ENCODE measurements around the gene CDC25B. TPM values are rescaled to one million over a fixed set of nuclear protein-coding genes. Genes with fewer than 3 reads are reported as not detected.

The CDC25B gene
- total RNA-seq, 1 experiment from 2014 or later: 66.7 TPM

- Mint-ChIP-seq H3K9me3 (ENCODE audit: unreplicated experiment) (no peaks in the 10 kb centered on the region), H3K4me3 (ENCODE audit: unreplicated experiment) (no peak overlapping the region), H3K27me3 (ENCODE audit: insufficient read depth, unreplicated experiment) (no peaks in the 10 kb centered on the region), H3K4me1 (ENCODE audit: low read depth, unreplicated experiment) (peaks cover 6% of the 10 kb centered on the region), H3K27ac (ENCODE audit: unreplicated experiment) (no peak overlapping the region), H3K36me3 (ENCODE audit: insufficient read depth, unreplicated experiment) (peaks cover 44% of the 10 kb centered on the region)
- DNase-seq: no peak
- no peak overlapping the region for H3K4me3 ChIP-seq (ENCODE audit: low read depth, low read length)
- no peaks in the 10 kb centered on the region; the same call in 1 of the 2 replicates for H3K36me3 ChIP-seq (ENCODE audit: control insufficient read depth, insufficient read depth, low read length)
- intact Hi-C loops (cut with micrococcal nuclease; ENCODE audit: unreplicated experiment): no loop called here
- no peak for TF ChIP-seq CTCF (IDR thresholded peaks at IDR 0.05; ENCODE audit: insufficient read depth in 1 of 2, low read depth in 1 of 2, low read length in 1 of 2, severe bottlenecking in 1 of 2, unreplicated experiment in 1 of 2)
- ChIA-PET CTCF (interaction anchor here (0.6 to 0.8 kb wide), 2 partner anchors 14 to 17 kb away, joined by 3 to 4 read pairs; no protein-coding TSS in a partner anchor), POLR2A (interaction anchor here (0.9 kb wide), 1 partner anchor 9 kb away, joined by 4 read pairs; no protein-coding TSS in a partner anchor)
- no peaks in the 10 kb centered on the region for H3K27me3 ChIP-seq (replicated peaks; ENCODE audit: control insufficient read depth, insufficient read depth, low read length)
- peaks cover 32% of the 10 kb centered on the region for H3K4me1 ChIP-seq
- no TSS peak for BruUV-seq (replicated peaks)
- H3K9me3 ChIP-seq: no peaks in the 10 kb centered on the region
These were observed 12.4 kb downstream of the CDC25B start for GRCh38 chr20:3808544-3808943.

GRCh38 chr20:3811467-3812258 is 15.6 kb downstream of the CDC25B start:
- ChIA-PET CTCF (interaction anchor here (0.6 kb wide), 1 partner anchor 43 kb away, joined by 3 read pairs; no protein-coding TSS in a partner anchor), POLR2A (no interaction called here)
- H3K4me1 Mint-ChIP-seq (ENCODE audit: low read depth, unreplicated experiment): peaks cover 6% of the 10 kb centered on the region
- H3K36me3 ChIP-seq (ENCODE audit: control insufficient read depth, insufficient read depth, low read length): no peaks in the 10 kb centered on the region
- no peak for TF ChIP-seq CTCF (IDR thresholded peaks at IDR 0.05; ENCODE audit: insufficient read depth in 1 of 2, low read depth in 1 of 2, low read length in 1 of 2, severe bottlenecking in 1 of 2, unreplicated experiment in 1 of 2)
- H3K27me3 ChIP-seq (replicated peaks; ENCODE audit: control insufficient read depth, insufficient read depth, low read length): no peaks in the 10 kb centered on the region
- H3K27me3 Mint-ChIP-seq (ENCODE audit: insufficient read depth, unreplicated experiment): no peaks in the 10 kb centered on the region
- peaks cover 27% of the 10 kb centered on the region for H3K36me3 Mint-ChIP-seq (ENCODE audit: insufficient read depth, unreplicated experiment)
- no peaks in the 10 kb centered on the region for H3K9me3 Mint-ChIP-seq (ENCODE audit: unreplicated experiment)
- H3K9me3 ChIP-seq: no peaks in the 10 kb centered on the region
- peaks cover 23% of the 10 kb centered on the region for H3K4me1 ChIP-seq
- peak overlapping the region; percentile 27 for H3K27ac Mint-ChIP-seq (ENCODE audit: unreplicated experiment)
- no peak overlapping the region for H3K4me3 ChIP-seq (ENCODE audit: low read depth, low read length)
- DNase-seq: peak; percentile 29 to 64
- intact Hi-C loops (cut with micrococcal nuclease; ENCODE audit: unreplicated experiment): no loop called here
- no TSS peak for BruUV-seq (replicated peaks)
- peak overlapping the region; percentile 56 for H3K4me3 Mint-ChIP-seq (ENCODE audit: unreplicated experiment)

- Histone ChIP-seq H3K4me3 (ENCODE audit: low read depth, low read length) (no peak overlapping the region), H3K36me3 (ENCODE audit: control insufficient read depth, insufficient read depth, low read length) (no peaks in the 10 kb centered on the region), H3K9me3 (no peaks in the 10 kb centered on the region), H3K27me3 (replicated peaks; ENCODE audit: control insufficient read depth, insufficient read depth, low read length) (no peaks in the 10 kb centered on the region), H3K4me1 (peaks cover 20% of the 10 kb centered on the region)
- intact Hi-C loops (cut with micrococcal nuclease; ENCODE audit: unreplicated experiment): no loop called here
- no peak for DNase-seq
- no TSS peak for BruUV-seq (replicated peaks)
- Mint-ChIP-seq H3K27ac (ENCODE audit: unreplicated experiment) (peak overlapping the region; percentile 27), H3K9me3 (ENCODE audit: unreplicated experiment) (no peaks in the 10 kb centered on the region), H3K4me1 (ENCODE audit: low read depth, unreplicated experiment) (peaks cover 1% of the 10 kb centered on the region), H3K4me3 (ENCODE audit: unreplicated experiment) (no peak overlapping the region), H3K36me3 (ENCODE audit: insufficient read depth, unreplicated experiment) (peaks cover 24% of the 10 kb centered on the region), H3K27me3 (ENCODE audit: insufficient read depth, unreplicated experiment) (no peaks in the 10 kb centered on the region)
- ChIA-PET CTCF (interaction anchor here (0.6 kb wide), 1 partner anchor 42 kb away, joined by 3 read pairs; no protein-coding TSS in a partner anchor), POLR2A (no interaction called here)
- no peak for TF ChIP-seq CTCF (IDR thresholded peaks at IDR 0.05; ENCODE audit: insufficient read depth in 1 of 2, low read depth in 1 of 2, low read length in 1 of 2, severe bottlenecking in 1 of 2, unreplicated experiment in 1 of 2)
These were observed 16.2 kb downstream of the CDC25B start for GRCh38 chr20:3812259-3812681.

Measured in Caco-2 (cell line).